NB4 (cell line): ENCODE results near the gene DEUP1.

ENCODE experiments used
- DNase-seq: peaks from one replicate; pipeline ENCODE4 v3.0.0; 2010; ENCODE audit warnings: low read depth
- H3K4me3 ChIP-seq: one replicate; pipeline ENCODE4 v1.5.1; 2011; ENCODE audit warnings: mild to moderate bottlenecking, low read depth, low read length, moderate library complexity
- CTCF ChIP-seq: IDR thresholded peaks from one replicate; pipeline ENCODE4 v1.5.1; 2012; ENCODE audit warnings: low read depth, low read length
- MAX ChIP-seq: IDR thresholded peaks from 2 replicates; pipeline ENCODE4 v1.6.1; 2011; ENCODE audit warnings: low read depth, low read length
- MYC ChIP-seq: IDR thresholded peaks from 2 replicates; pipeline ENCODE4 v1.6.1; 2011; ENCODE audit warnings: low read depth, low read length
- POLR2A ChIP-seq: IDR thresholded peaks from 2 replicates; pipeline ENCODE4 v1.6.1; 2011; ENCODE audit warnings: mild to moderate bottlenecking; ENCODE audit not compliant: insufficient read length; ENCODE audit errors: extremely low read depth

DEUP1 gene

GRCh38 chr11:93480756-93481155, 150.2 kb downstream of the DEUP1 start:
- no peak for DNase-seq
- no peak for TF ChIP-seq POLR2A
- TF ChIP-seq MAX = no peak
- no peak for TF ChIP-seq MYC
- no peak for TF ChIP-seq CTCF
- no peak overlapping the region for H3K4me3 ChIP-seq

- no peak overlapping the region for H3K4me3 ChIP-seq
- TF ChIP-seq MYC (no peak), CTCF (no peak), POLR2A (no peak), MAX (no peak)
- no peak for DNase-seq
Measured at GRCh38 chr11:93481279-93481678, 150.7 kb downstream of the DEUP1 start.

- TF ChIP-seq MYC (no peak), POLR2A (no peak), MAX (no peak), CTCF (no peak)
- DNase-seq = no peak
- no peak overlapping the region for H3K4me3 ChIP-seq
Measured at GRCh38 chr11:93481696-93482095, 151.2 kb downstream of the DEUP1 start.

- no peak for TF ChIP-seq CTCF
- no peak for TF ChIP-seq MAX
- no peak for TF ChIP-seq POLR2A
- TF ChIP-seq MYC = no peak
- DNase-seq = no peak
- no peak overlapping the region for H3K4me3 ChIP-seq
Measured at GRCh38 chr11:93482556-93482955, 152.0 kb downstream of the DEUP1 start.

GRCh38 chr11:93484716-93485115, 154.2 kb downstream of the DEUP1 start:
- H3K4me3 ChIP-seq = no peak overlapping the region
- TF ChIP-seq MAX = no peak
- TF ChIP-seq CTCF = no peak
- no peak for TF ChIP-seq POLR2A
- no peak for TF ChIP-seq MYC

GRCh38 chr11:93485983-93486382, 155.4 kb downstream of the DEUP1 start:
- no peak overlapping the region for H3K4me3 ChIP-seq
- TF ChIP-seq CTCF = no peak
- TF ChIP-seq MAX = no peak
- no peak for TF ChIP-seq MYC
- no peak for TF ChIP-seq POLR2A
- DNase-seq = no peak

More at GRCh38 chr11:93484716-93485115, 154.2 kb downstream of the DEUP1 start:
- DNase-seq = no peak
